Measurements from ENCODE around the gene IP6K2. TPM values are rescaled to one million over a fixed set of nuclear protein-coding genes. Genes with fewer than 3 reads are reported as not detected.

Gene IP6K2
- total and polyA plus RNA-seq, 7 donors = 14.0 to 36.8 (median 22.5) TPM

- Histone ChIP-seq H3K4me1 (peaks cover 5% of the 10 kb centered on the region), H3K27ac (no peak overlapping the region), H3K27me3 (ENCODE audit: insufficient read depth in 3 of 3, low read length in 2 of 3) (no peaks in the 10 kb centered on the region), H3K4me3 (no peak overlapping the region), H3K36me3 (ENCODE audit: insufficient read depth in 1 of 2, low read depth in 1 of 2) (peaks cover 0 to 72% of the 10 kb centered on the region in 2 donors), H3K9me3 (no peaks in the 10 kb centered on the region)
- DNase-seq = no peak
- no peak for ATAC-seq
- 92% methylated on average over 24 of the region's 24 CpGs for WGBS, 3 donors
- no peak for TF ChIP-seq CTCF (IDR thresholded peaks at IDR 0.05)
- intact Hi-C loops (cut with DNase I) = no loop called here
Observed at GRCh38 chr3:48678566-48679380, 38.2 kb downstream of the IP6K2 start.

GRCh38 chr3:48678056-48678455 is 39.0 kb downstream of the IP6K2 start:
- Histone ChIP-seq H3K9me3 (no peaks in the 10 kb centered on the region), H3K36me3 (ENCODE audit: insufficient read depth in 1 of 2, low read depth in 1 of 2) (peaks cover 0 to 72% of the 10 kb centered on the region in 2 donors), H3K27ac (no peak overlapping the region), H3K27me3 (ENCODE audit: insufficient read depth in 3 of 3, low read length in 2 of 3) (no peaks in the 10 kb centered on the region), H3K4me3 (no peak overlapping the region), H3K4me1 (no peaks in the 10 kb centered on the region)
- ATAC-seq (no peak), DNase-seq (no peak)
- intact Hi-C loops (cut with DNase I) = no loop called here
- TF ChIP-seq CTCF (IDR thresholded peaks at IDR 0.05) = no peak
- 49 to 71% (median 55%) methylated on average over 4 of the region's 4 CpGs for WGBS, 3 donors

GRCh38 chr3:48674505-48674904 is 42.5 kb downstream of the IP6K2 start:
- H3K27ac ChIP-seq = no peak overlapping the region
- H3K4me3 ChIP-seq = no peak overlapping the region
- no peaks in the 10 kb centered on the region for H3K9me3 ChIP-seq
- H3K36me3 ChIP-seq (ENCODE audit: insufficient read depth in 1 of 2, low read depth in 1 of 2) = peaks cover 0 to 52% of the 10 kb centered on the region in 2 donors
- 88 to 91% (median 90%) methylated on average over 9 of the region's 9 CpGs for WGBS, 3 donors
- intact Hi-C loops (cut with DNase I) = no loop called here
- no peak for TF ChIP-seq CTCF (IDR thresholded peaks at IDR 0.05)
- H3K4me1 ChIP-seq = no peaks in the 10 kb centered on the region
- H3K27me3 ChIP-seq (ENCODE audit: insufficient read depth in 3 of 3, low read length in 2 of 3) = no peaks in the 10 kb centered on the region
- DNase-seq (peak in 1 of 2 donors; percentile 39), ATAC-seq (no peak)

GRCh38 chr3:48672522-48672921 is 44.5 kb downstream of the IP6K2 start:
- Histone ChIP-seq H3K4me3 (no peak overlapping the region), H3K27ac (no peak overlapping the region), H3K4me1 (no peaks in the 10 kb centered on the region), H3K27me3 (ENCODE audit: insufficient read depth in 3 of 3, low read length in 2 of 3) (no peaks in the 10 kb centered on the region), H3K9me3 (no peaks in the 10 kb centered on the region), H3K36me3 (ENCODE audit: insufficient read depth in 1 of 2, low read depth in 1 of 2) (peaks cover 0 to 33% of the 10 kb centered on the region in 2 donors)
- intact Hi-C loops (cut with DNase I) = no loop called here
- ATAC-seq (no peak), DNase-seq (no peak)
- 62 to 70% (median 66%) methylated on average over 1 of the region's 1 CpG for WGBS, 3 donors
- TF ChIP-seq CTCF (IDR thresholded peaks at IDR 0.05) = no peak

All from psoas muscle (tissue), 8 donors.